Left renal pelvis (tissue), 4 donors: ENCODE results near the gene NET1. TPM values are rescaled to one million over a fixed set of nuclear protein-coding genes. Genes with fewer than 3 reads are reported as not detected.

Experiments
- DNase-seq, 4 donors: peaks; one replicate each; pipeline ENCODE4 v3.0.0-alpha.2; 2013; ENCODE audit warnings: low read depth in 4 of 4, low spot score in 3 of 4
- polyA plus RNA-seq, 4 donors: library from polyadenylated mRNA; unstranded; fragments of 120-200 nt; gene quantifications; one replicate each; pipeline ENCODE4 v1.2.1, GENCODE V29; 2013; ENCODE audit not compliant: insufficient read length in 4 of 4

Gene NET1
- polyA plus RNA-seq, 4 donors: 39.6 to 148 (median 133) TPM

- DNase-seq: no peak
Observed at GRCh38 chr10:5479481-5480161, 67.3 kb downstream of the NET1 start.

- no peak for DNase-seq
Observed at GRCh38 chr10:5480162-5480941, 68.0 kb downstream of the NET1 start.

- DNase-seq: no peak
Observed at GRCh38 chr10:5481121-5481520, 68.8 kb downstream of the NET1 start.

- DNase-seq: no peak
Observed at GRCh38 chr10:5482016-5482415, 69.7 kb downstream of the NET1 start.

- DNase-seq: no peak
Observed at GRCh38 chr10:5484205-5484604, 71.8 kb downstream of the NET1 start.

- DNase-seq: no peak
Observed at GRCh38 chr10:5485290-5485689, 72.9 kb downstream of the NET1 start.

GRCh38 chr10:5485948-5486852 is 73.8 kb downstream of the NET1 start:
- DNase-seq: no peak

GRCh38 chr10:5486853-5487235 is 74.5 kb downstream of the NET1 start:
- no peak for DNase-seq

- DNase-seq: no peak
Observed at GRCh38 chr10:5488272-5489161, 76.2 kb downstream of the NET1 start.

- no peak for DNase-seq
Observed at GRCh38 chr10:5490032-5490431, 77.7 kb downstream of the NET1 start.

GRCh38 chr10:5490698-5491464 is 78.5 kb downstream of the NET1 start:
- DNase-seq: no peak

- DNase-seq: no peak
Observed at GRCh38 chr10:5491477-5491876, 79.1 kb downstream of the NET1 start.

GRCh38 chr10:5492322-5492855 is 80.0 kb downstream of the NET1 start:
- no peak for DNase-seq

GRCh38 chr10:5492929-5493576 is 80.7 kb downstream of the NET1 start:
- DNase-seq: no peak

- no peak for DNase-seq
Observed at GRCh38 chr10:5493691-5494090, 81.3 kb downstream of the NET1 start.

GRCh38 chr10:5494611-5495010 is 82.3 kb downstream of the NET1 start:
- DNase-seq: no peak

GRCh38 chr10:5496261-5497250 is 84.2 kb downstream of the NET1 start:
- DNase-seq: no peak

- no peak for DNase-seq
Observed at GRCh38 chr10:5497289-5497688, 84.9 kb downstream of the NET1 start.
